HCEC 1CT (cell line): ENCODE data around the gene GRK5.

Source experiments
- DNase-seq: peaks from one replicate; pipeline ENCODE4 v3.0.0-alpha.2; 2017

The GRK5 gene

DNA sequence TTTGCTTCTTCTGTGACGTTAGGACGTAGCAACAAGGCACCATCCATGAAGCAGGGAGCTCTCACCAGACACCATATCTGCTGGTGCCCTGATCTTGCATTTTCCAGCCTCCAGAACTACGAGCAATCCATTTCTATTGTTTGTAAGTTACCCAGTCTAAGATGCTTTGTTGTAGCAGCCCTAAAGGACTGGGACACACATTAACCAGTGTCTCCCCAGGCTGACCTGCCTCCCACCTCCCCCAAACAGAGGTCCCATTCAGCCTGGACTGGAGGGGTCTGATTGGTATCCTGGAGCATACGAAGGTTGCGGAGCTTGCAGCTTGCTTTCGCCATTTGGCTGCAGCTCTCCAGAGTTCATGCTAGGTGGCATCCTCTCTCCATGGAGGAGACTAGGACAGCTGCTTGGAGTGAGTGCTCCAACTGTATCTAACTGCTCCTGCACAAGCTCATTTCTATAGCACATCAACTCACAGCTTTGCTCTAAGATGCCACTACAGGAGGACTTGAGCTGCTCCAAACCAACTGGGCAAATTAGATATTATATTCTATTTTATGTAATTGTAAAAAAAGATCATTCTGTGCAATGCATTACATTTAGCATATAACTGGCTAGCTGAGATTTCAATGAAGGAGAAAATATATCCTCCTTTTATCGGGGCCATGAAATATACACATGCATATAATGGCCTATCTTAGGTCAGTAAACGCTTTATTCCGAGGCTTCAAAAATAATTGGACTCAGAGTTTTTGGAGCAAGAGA, 8.0 kb upstream of the GRK5 start:
- peak; percentile 79 for DNase-seq

DNA sequence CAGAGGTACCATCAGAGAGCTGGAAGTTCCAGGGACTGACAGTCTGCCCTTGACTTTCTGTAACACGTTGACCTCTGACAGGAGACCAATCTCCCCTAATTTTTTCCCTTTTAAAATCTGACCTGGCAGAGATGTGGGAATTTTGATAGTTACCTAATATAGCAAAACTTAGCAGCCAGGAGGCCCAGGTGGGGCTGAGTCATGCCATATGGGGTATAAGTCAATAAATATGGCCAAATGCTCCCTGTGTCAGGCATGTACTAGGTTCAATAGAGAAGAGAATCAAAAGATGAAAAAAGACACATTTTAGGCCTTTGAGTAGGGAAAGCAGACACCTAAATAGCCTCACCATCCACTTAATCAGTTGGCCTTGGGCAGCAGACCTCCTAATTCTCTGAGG, 6.1 kb upstream of the GRK5 start:
- DNase-seq: no peak

DNA sequence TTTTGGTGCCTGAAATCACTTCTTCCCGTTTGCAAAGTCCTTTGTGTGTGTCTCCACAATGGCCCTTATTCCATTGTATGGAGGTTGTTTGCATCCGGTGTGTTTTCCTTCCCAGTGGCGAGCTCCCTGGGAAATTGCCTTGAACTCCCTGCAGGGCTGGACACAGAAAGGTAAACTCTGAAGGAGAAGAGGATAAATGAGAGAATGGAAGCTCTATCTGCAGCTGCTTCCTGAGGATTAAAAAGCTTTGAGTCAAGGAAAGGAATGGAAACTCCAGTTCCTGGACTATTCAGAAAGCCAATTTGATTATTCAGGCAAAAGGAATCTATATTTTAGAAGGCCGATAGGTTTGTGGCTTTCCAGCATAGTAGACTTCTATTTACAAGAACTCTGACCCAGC, 4.4 kb upstream of the GRK5 start:
- peak; percentile 74 for DNase-seq

DNA sequence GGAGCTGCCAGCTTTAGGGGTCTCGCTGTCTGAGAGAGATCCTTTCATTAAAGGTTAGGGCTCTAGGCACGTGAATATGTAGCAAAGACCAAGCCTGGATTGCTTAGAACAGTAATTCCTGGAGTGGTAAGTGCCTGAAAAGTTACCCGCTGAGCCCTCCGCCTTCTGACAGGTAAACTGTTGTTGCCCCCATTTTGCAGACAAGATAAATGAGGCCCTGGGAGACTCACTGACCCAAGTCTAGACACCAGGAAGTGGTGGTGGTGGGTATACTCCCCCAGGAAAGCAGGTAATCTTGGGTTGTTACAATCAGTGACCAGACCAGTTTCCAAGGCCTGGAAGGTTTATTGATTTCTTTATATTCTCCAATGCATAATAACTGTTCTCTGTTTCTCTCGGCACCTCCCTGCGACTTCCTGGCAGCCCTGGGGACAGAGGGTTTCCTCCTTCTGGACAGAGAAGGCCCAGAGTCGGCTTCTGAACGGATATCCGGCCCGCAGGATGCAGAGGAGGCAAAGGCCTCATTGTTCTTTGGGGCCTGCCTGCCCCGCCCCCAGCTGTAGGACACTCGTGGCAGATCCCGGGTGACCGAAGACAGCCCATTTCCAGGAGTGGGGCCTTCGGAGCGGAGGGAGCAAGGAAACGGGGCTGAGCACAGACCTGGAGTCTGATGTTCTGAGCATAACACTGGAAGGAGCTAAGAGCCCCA, 1.3 kb upstream of the GRK5 start:
- no peak for DNase-seq

DNA sequence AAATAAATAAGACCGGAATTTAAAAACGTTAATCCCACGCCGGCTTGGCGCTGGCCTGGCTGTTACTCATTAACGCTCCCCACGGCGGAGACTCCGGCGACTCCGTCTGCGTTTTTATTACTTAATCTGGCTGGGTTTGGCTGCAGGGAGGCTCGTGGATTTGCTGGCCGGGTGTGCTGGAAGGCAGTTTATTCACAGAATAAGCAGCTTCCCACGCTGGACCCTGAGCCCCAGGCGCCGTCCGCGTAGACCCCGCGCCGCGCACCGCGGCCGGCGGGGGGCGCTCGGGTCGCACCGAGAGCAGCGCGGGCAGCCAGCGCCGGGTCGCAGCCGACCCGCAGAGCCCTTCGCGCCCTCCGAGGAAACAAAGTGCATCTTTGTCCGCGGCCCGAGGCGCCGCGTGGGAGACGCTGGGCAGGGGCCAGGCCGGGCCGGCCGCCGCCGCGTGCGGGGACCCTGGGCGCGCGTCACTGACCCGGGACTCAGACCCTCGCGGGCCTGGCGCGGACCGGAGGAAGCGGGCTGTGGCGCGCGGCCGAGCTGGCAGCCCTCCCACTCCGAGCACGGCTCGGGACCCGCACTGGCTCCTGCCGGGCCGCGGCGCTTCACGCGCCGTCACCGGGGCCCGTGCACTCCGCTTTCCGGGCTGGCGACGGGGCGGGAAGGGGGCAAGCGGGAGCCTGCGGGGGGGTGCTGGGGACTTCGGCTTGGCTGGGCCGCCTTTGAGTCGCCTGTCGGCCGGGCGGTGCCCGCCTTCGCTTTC, 587 bp upstream of the GRK5 start:
- peak; percentile 63 for DNase-seq

DNA sequence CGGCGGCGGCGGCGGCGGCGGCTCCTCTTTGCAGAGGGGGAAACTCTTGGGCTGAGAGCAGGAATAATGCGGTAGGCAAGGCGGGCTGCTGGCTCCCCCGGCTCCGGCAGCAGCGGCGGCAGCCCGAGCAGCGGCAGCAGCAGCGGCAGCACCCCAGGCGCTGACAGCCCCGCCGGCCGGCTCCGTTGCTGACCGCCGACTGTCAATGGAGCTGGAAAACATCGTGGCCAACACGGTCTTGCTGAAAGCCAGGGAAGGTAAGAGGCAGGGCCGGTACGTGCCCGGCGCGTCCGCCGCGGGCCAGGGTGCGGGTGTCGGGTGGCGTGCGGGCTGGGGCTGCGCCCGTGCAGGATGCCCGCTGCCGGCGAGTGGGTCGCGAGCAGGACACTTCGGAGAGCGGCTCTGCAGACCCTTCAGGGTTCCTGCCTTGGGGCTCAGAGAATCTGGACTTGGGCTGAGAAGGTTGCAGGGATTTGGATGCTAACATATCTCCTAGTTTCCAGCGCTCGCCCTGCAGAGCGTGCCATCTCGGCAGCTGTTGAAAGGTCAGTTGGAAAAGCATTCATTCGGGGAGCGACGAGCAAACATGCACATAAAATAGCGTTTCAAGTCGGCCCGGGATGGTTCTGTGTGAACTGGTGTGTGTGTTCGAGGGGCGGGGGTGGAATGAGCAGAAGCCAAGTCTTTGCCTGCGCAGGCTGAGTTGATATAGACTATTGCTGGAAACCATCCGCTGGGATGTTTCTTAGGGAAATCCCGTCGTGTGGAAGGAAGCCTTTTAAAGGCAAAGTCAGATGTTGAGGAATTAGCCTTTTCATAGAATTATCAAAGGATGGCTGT, 562 bp downstream of the GRK5 start:
- DNase-seq: peak; percentile 49

DNA sequence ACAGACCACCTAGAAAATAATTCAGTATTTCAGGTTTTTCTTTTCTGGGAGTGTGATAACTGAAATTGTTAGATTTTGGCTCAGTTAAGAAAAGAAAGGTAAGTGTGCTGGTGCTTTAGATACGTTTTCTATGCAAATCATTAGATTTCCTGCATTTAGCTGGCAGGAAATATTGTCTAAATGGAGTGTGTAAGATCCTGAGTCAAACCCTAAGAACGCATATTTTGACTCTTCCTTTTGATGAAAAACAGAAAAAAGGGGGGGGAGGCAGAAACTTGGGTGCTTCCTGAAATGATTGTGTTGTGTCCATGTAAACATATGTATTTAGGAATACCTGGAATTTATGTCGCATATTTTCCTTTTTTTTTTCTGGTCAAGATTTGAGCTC, 1.2 kb downstream of the GRK5 start:
- peak; percentile 67 for DNase-seq

DNA sequence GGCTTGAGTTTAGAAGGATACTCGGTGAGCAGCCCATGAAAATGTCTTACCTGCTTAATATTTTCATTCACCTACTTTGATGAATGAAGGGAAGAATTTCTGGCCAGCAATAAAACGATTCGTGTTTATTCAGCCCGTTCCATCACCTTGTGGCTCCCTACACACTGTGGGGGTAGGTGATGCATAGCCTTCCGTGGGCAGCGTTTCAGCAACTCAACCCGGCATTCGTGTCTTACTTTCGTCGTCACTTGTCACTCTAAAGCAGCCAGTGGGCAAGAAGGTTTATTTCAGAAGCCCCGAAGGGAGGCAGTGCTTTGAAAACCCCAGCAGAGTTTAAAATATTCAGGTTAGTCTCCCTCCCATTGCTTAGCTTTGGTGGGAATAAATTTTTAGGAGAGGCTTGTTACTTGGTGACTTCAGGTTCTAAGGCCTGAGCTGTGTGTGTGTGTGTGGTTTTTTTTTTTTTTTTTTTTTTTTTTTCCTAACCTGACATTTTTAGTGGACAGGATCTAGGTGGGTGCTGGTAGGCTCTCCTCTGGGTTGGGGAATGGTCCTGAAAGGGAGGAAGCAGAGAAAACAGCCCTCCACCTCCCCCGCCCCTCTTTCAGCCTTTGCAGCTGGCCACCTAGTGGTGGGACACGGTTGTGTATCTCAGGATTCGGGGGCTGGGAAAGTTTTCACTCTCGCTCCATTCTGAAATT, 1.8 kb downstream of the GRK5 start:
- DNase-seq: peak; percentile 50

DNA sequence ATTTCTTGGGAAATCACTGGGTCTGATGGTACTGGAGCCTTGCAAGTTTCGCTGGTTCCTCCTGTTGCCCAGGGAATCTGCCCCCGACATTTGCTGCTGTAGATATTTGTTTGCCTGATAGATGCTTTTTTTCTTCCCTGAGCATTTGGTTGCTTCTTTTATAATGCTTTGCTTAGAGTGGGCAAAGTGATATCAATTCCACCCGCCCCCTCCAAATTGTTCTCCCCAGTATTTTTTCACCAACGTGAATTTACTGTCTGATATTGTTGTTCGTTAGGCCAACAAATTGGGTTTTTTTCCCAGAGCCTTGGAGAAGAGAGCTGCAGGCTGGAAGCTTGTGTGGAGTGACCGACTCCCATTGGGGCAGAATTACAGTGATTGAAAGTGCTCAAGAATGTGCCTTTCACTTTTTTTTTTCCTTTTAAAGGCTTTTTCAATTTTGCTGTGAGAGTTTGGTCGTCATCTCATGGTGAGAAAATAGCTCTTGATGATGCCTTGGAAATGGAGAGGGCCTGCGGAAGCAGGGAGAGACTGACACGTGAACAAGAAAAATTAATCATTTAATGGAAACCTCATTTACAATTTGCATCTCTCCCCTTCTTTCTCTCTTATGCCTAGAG, 2.5 kb downstream of the GRK5 start:
- DNase-seq: no peak

DNA sequence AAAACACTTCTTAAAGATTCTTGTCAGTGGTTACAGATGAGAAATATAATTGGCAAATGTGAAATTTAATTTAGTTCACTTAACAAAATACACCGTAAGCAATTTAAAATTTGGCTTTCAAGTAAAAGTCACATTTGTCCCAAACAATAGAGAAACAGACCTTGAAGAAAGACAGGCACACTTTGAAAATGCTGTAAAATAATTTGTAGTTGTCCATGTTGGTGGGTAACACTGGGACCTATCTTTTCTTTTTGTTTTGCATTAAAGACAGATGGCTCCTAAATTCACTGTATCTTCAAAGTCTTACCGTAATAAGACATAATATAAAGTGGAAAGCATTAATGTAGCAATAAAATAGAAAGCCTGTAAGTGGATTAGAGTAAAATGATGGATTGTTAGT, 3.3 kb downstream of the GRK5 start:
- DNase-seq: no peak

DNA sequence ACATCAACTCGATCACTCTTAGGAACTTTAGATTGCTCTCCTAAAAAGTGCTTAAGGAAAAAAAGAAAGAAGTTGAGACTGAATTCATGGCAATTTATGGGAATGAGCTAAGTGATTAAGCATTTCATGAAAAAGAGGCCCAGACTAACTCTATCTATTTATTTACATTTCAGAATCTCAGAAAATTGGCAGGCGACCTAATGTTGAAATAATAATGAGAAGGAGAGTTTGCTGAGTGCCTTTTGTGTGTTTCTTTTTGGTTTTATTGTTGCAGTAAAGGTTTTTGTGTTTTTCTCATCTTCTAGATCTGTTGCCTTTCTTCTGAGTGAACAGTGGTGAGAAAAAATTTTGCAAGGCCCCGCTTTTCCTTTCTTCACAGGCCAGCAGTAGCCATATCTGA, 3.8 kb downstream of the GRK5 start:
- peak; percentile 77 for DNase-seq

DNA sequence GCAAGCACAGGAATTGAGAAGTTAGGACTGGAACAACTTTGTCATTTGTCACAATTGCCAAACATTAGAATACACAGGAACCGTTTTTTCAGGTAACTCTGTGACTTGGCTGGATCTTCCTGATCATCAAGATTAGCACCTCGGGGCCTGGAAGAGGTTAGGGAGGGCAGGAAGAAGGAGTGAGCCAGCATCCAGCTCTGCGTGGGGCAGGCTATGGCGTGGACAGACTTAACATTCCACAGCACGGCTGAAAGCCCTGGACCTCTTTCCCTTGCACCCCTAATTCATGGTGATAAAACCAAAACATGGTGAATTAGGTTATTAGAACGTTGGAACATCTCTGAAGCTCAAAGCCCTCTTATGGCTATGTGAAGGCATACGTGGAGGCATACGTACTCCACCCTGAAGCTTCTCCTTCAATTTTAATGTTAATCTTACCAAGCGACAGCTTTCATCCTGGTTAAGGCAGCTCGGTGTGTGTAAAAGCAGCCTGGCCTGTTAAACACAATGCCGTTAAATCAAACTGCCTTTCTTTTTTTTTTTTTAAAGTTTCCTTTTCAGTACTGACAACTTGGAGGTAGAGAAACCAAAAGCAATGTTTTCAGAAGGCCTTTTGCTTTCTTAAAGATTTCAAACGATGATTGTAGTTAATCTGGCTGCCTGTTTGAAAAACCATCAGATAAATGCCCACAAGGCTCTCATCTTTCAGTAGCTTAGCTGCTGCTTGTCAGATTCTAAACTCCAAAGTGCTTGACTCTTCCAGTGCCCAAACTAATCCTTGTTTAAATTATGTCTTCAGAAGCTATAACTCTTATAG, 4.5 kb downstream of the GRK5 start:
- DNase-seq: no peak

DNA sequence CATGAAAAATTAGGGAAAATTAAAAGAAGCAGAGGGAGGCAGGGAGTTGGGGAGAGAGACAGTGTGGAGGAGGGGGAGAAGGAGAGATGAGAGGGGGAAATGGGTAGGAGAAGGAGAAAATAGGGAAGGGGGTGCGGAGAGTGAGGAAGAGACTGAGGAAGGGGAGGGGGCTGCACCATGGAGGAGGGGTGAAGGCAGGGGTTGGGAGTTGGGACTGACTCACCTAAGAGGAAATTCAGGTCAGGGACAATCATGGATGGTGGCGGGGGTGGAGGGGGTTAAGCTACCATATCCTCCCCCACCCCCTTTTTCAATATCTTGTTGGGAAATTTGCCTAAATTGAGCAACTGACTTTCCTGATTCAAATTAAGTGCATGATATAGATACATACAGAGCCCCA, 8.0 kb downstream of the GRK5 start:
- no peak for DNase-seq

DNA sequence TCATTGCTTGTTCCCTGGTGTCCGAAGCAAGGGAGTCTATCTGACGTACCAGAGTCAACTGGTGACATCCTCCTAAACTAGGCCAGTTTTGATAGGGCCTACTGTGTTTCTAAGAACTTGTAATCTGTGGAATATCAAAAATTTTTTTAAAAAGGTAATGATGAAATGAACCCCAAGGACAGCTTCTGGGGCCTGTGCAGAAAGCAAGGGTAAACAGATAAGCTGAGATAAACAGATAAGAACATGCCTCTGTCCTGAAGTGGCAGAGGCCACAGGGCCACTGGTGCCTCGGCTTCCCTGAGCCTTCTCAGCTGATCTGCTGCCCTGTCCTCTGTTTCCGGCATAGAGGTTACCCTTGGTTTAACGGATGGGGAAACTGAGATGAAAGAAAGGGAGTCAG, 8.8 kb downstream of the GRK5 start:
- DNase-seq: no peak

DNA sequence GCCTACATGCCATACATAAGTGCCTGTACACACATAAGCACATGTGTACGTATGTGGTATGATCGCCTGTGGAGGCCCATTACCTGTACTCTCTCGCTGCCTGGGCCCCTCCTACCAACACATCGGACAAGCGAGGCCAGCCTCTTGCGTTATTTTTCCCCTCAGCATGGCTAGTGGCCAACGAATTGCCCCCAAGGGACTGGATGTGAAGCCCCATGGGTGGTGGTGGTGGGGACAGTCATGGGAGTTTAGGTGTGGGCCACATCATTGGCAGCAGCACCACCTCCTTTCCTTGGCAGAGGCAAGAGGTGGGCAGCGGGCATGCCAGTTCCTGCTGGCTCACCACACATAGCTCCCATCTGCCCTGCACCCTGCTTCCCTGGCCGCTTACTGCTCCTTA, 10.0 kb downstream of the GRK5 start:
- no peak for DNase-seq

DNA sequence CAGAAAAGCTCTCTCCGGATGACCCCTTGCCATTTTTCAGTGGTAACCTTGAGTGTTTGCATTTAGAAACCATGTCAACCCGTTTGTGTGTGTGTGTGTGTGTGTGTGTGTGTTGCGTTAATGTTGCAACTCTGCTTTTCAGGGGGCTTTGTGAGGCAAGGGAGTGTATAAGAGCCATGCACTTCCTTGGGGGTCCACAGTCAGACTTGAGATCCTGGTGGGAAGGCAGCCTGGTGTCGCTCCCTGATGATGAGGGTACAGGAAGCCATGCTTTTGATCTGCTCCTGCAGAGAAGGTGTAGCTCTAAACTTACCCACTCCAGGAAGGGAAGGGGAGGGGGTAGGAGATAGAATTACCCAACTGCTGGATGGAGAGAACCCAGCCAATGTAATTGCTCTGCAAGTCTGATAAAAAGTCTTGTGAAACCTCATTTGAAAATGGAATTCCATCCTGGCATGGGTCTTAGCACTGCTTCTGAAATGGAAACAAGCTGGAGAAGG, 10.7 kb downstream of the GRK5 start:
- DNase-seq: no peak

DNA sequence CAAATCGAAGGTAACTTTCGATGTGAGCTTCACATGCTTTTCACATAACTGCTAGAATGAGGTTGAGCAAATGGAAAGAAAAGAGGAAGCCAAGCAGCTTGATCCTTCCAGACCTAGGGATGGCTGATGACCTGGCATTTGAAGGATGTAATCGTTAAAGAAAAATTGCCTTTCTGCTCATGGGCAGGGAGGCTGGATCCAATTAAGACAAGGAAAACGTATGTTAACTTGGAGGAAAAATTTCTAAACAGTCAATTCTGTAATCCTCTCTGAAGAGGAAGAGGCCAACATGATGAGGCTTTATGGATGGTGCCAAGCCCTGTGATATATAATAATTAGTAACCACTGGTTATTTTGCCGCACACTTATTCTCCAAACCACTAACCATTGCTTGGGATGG, 12.5 kb downstream of the GRK5 start:
- no peak for DNase-seq

DNA sequence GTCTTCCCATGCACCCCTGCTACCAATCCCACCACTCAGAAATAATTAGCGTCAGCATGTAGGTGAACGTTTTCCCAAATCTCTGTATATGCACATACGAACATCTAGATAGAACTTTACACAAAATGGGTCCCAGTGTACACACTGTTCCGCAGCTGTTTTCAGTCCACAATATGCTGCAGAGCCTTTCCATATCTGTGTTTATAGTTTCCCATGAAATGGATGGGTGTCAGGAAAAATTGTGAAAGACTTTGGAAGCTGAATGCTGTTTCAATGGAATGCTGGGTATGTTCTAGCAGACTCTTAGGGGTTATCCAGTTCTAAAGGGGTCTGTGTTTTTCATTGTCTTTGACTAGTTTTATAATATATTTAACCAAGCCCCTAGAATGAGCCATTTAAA, 13.8 kb downstream of the GRK5 start:
- peak; percentile 54 for DNase-seq

DNA sequence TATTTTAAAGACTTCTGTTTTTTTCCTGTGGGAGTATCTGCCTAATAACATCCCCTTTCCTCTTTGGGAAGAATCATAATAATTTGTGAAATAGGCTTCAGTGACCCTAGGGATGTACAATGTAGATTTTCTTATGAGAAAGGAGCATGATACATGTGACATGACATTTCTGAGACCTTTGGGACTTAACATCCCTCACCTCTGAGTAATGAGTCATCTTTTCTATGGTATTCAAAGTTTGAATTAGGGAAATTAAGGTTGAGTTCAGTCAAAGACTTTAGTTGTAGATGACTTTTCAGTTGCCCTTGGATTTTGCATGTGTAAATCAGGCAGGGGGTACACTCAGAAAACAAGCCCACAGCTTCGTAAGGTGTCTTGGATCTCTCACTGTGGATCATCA, 14.3 kb downstream of the GRK5 start:
- DNase-seq: peak; percentile 24

DNA sequence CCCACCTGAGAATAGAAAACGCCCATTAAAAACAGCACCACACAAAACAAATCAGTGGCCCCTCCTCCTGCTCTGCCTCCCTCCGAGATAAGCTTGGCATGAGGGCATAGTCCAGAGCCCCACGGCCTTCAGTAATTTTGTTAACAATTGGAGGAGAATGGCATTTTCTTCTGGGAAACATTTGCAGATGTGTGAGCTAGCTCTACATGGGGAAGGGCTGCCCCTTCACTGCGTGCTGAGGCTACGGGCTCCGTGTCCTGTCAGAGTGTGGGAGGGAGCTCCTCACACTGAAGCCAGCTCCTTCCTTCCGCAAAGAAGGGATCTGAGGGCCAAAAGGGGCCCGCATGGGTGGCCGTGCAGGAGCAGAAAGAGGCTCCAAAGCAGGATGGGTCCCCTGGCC, 15.2 kb downstream of the GRK5 start:
- no peak for DNase-seq

DNA sequence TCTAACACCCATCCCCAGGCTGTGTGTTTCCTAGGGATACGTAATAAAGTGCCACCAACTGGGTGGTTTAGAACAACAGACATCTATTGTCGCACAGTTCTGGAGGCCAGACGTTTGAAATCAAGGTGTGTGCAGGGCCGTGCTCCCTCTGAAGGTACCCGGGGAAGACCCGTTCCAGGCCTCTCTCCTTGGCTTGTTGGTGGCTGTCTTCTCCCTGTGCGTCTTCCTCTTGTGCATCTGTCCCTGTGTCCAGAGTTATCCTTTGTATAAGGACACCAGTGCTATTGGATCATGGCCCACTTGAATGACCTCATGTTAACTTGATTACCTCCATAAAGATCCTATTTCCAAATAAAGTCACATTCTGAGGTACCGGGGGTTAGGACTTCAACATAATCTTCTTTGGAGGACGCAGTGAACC, 15.6 kb downstream of the GRK5 start:
- no peak for DNase-seq
